Activated CD4-positive, alpha-beta T cell treated with anti-CD3 and anti-CD28 coated beads for 24 hours (primary cell): Measurements from ENCODE around the gene LIPA.
"Not testable (repeated sequence)": the region's sequence is repeated elsewhere in the genome, so short reads cannot be mapped to it uniquely, and the experiment has no call there.

Experiments used
- DNase-seq, 2 donors: peaks; one replicate each; pipeline ENCODE4 v3.0.0-alpha.2; 2020; ENCODE audit warnings: low read depth in 2 of 2

Gene LIPA

GRCh38 chr10:89207801-89208551 is 43.6 kb downstream of the LIPA start:
- no peak for DNase-seq

GRCh38 chr10:89207181-89207800 is 44.3 kb downstream of the LIPA start, which contains the start of gene CH25H:
TSS of gene CH25H (minus strand) at chr10:89207317. CDS start at chr10:89207292, 25 bp downstream.
- peak; percentile 17 to 60 for DNase-seq

- no peak for DNase-seq
Measured at GRCh38 chr10:89206402-89207180, 45.0 kb downstream of the LIPA start.

- no peak for DNase-seq
Measured at GRCh38 chr10:89204621-89205185, 46.9 kb downstream of the LIPA start.

- no peak for DNase-seq
Measured at GRCh38 chr10:89203237-89203636, 48.3 kb downstream of the LIPA start.

GRCh38 chr10:89202033-89202425 is 49.5 kb downstream of the LIPA start:
- DNase-seq, result no peak

GRCh38 chr10:89201345-89202032 is 50.1 kb downstream of the LIPA start:
- no peak for DNase-seq

- no peak for DNase-seq
Measured at GRCh38 chr10:89197473-89197872, 54.1 kb downstream of the LIPA start.

GRCh38 chr10:89191301-89191700 is 60.3 kb downstream of the LIPA start:
- not testable (repeated sequence) for DNase-seq

GRCh38 chr10:89189211-89189734 is 62.3 kb downstream of the LIPA start:
- DNase-seq, result no peak

GRCh38 chr10:89185658-89186057 is 65.9 kb downstream of the LIPA start:
- DNase-seq, result no peak

GRCh38 chr10:89184638-89185037 is 66.9 kb downstream of the LIPA start:
- DNase-seq, result no peak

- DNase-seq, result no peak
Measured at GRCh38 chr10:89183571-89183970, 68.0 kb downstream of the LIPA start.

- no peak for DNase-seq
Measured at GRCh38 chr10:89182894-89183293, 68.7 kb downstream of the LIPA start.

GRCh38 chr10:89175816-89176215 is 75.8 kb downstream of the LIPA start:
- no peak for DNase-seq

GRCh38 chr10:89173075-89173474 is 78.5 kb downstream of the LIPA start:
- DNase-seq, result no peak

- DNase-seq, result no peak
Measured at GRCh38 chr10:89171996-89172395, 79.6 kb downstream of the LIPA start.

- no peak for DNase-seq
Measured at GRCh38 chr10:89171263-89171872, 80.2 kb downstream of the LIPA start.

- not testable (repeated sequence) for DNase-seq
Measured at GRCh38 chr10:89168354-89168900, 83.1 kb downstream of the LIPA start.

- DNase-seq, result no peak
Measured at GRCh38 chr10:89167915-89168314, 83.7 kb downstream of the LIPA start.

- no peak for DNase-seq
Measured at GRCh38 chr10:89165923-89166322, 85.7 kb downstream of the LIPA start.
